GM06990 (cell line): ENCODE results near the gene AFF2.

Experiments used
- DNase-seq: peaks from one replicate; pipeline ENCODE4 v3.0.0-alpha.2; 2011; ENCODE audit not compliant: insufficient read length; ENCODE audit errors: extremely low read depth
- H3K27me3 ChIP-seq: replicated peaks from 2 replicates; pipeline ENCODE4 v1.6.0; 2011; ENCODE audit warnings: low read length; ENCODE audit not compliant: control insufficient read depth, insufficient read depth
- H3K36me3 ChIP-seq: 2 replicates; pipeline ENCODE4 v1.5.1; 2011; ENCODE audit warnings: low read length; ENCODE audit not compliant: control insufficient read depth, insufficient read depth
- H3K4me3 ChIP-seq: replicated peaks from 2 replicates; pipeline ENCODE4 v1.5.1; 2011; ENCODE audit warnings: low read depth, mild to moderate bottlenecking, control low read depth, low read length
- TF ChIP-seq, protein P1 (sequence below): IDR thresholded peaks from 2 replicates; pipeline ENCODE4 v1.5.1; 2011; ENCODE audit warnings: low read length, control low read depth, mild to moderate bottlenecking, inconsistent platforms; ENCODE audit not compliant: insufficient read depth, poor library complexity, severe bottlenecking

AFF2 gene

DNA sequence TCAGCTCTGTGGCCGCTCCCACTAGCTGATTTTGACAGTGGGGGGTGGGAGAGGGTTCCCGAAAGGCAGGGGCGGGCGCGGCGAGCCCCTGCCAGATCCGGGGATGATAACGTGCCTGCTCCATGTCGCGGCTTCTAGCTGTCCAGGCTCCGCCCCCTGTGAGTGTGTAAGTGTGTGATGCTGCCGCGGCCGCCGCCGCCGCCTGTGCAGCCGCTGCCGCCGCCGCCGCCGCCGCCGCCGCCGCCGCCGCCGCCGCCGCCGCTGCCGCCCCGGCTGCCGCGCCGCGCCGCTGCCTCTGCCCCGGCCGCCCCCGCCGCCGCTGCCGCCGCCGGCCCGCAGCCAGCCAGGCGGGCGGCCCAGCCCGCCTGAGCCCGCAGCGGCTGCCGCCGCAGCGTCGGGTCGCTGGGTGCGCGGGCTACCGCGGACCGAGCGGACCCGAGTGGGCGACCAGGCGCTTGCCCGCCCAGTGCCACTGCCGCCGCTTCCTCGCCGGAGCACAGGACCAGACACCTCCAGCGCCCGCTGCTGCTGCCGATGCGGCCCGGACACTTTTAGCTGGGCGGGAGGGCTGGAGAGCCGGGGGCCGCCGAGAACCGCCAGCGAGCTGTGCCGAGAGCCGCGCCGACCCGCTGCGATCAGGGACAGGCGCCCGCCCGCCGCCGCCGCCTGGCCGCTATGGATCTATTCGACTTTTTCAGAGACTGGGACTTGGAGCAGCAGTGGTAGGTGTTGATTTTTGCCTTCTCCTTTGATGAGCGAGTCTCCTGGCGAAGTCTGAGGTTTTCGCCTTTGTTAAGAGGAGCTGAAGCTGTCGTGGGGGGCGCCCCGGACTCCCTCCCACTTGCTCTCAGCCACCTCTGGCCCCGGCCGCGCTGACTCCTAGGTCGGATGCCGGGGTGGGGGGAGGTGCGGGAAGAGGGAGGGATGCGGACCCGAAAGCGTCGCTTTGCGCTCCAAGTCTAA lies at the start of gene AFF2:
Gene AFF2, plus strand, starts transcription at position 195 of the 963 bp plus-strand sequence. Its CDS starts 481 bp downstream, at position 676.
- Histone ChIP-seq H3K27me3 (no peaks in the 10 kb centered on the region; the same call in 1 of the 2 replicates), H3K36me3 (no peaks in the 10 kb centered on the region), H3K4me3 (peak within 1 kb of the TSS; percentile 17; the same call in 1 of the 2 replicates)
- TF ChIP-seq, protein P1, sequence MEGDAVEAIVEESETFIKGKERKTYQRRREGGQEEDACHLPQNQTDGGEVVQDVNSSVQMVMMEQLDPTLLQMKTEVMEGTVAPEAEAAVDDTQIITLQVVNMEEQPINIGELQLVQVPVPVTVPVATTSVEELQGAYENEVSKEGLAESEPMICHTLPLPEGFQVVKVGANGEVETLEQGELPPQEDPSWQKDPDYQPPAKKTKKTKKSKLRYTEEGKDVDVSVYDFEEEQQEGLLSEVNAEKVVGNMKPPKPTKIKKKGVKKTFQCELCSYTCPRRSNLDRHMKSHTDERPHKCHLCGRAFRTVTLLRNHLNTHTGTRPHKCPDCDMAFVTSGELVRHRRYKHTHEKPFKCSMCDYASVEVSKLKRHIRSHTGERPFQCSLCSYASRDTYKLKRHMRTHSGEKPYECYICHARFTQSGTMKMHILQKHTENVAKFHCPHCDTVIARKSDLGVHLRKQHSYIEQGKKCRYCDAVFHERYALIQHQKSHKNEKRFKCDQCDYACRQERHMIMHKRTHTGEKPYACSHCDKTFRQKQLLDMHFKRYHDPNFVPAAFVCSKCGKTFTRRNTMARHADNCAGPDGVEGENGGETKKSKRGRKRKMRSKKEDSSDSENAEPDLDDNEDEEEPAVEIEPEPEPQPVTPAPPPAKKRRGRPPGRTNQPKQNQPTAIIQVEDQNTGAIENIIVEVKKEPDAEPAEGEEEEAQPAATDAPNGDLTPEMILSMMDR, result no peak
- peak; percentile 13 for DNase-seq

DNA sequence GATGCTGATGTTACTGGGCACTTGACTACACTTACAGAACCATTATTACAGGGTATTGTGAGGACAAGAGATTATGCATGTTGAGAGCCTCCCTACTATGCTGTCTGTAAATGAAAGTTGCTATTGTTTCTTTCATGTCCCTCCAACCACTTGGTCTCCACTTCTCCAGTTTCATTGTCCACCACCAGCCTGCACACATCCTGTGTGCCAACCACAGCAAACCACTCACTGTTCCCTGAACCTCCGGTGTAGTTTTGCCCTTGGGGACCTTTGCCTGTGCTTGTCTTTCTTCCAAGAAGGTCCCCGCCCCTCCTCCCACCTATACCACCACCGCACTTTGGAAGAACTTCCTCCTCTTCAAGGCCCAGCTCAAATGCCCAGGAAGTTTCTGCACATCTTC lies 43.1 kb upstream of the AFF2 start:
- no peaks in the 10 kb centered on the region for H3K36me3 ChIP-seq
- H3K4me3 ChIP-seq, result no peak overlapping the region
- TF ChIP-seq, protein P1, result no peak
- no peak for DNase-seq
- no peaks in the 10 kb centered on the region for H3K27me3 ChIP-seq

DNA sequence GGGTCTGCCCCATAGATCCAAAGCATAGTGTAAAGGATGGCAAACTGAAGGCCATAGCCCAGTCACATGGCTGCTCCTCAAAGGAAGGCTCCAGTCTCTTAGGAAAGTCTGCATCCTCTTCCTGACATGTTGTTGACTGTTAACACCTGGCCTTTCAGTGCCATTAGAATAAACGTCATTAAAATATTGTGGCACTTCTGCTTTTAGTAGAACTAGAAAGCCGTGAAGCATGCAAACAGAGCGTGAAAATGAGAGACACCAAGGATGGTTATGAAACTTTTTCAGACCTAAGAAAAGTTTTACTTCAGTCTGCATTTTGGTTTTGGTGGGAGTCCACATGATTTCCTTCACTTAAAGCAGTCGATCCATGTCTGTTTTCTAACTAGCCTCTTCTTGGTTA lies 41.1 kb upstream of the AFF2 start:
- no peak overlapping the region for H3K4me3 ChIP-seq
- DNase-seq, result peak; percentile 36
- TF ChIP-seq, protein P1, result no peak
- H3K27me3 ChIP-seq, result no peaks in the 10 kb centered on the region
- H3K36me3 ChIP-seq, result no peaks in the 10 kb centered on the region

DNA sequence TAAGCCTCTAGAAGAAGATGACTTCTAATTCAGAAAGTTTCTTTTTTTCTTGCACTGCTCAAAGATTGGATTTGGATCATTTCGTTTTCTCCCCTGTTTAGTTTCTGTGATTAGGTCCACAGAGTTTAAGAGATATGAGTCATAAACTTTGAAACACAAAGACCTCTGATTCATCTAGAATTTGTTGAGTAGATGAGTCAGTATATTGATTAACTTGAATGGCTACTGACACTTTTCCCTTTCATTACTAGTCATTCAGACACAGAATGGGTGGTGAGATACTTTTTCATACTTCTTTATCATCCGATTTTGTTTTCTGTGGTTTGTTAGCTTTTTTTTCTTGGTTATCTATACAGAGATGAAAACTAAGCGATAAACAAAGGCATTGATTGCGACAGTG lies 34.1 kb upstream of the AFF2 start:
- TF ChIP-seq, protein P1, result no peak
- H3K36me3 ChIP-seq, result no peaks in the 10 kb centered on the region
- H3K4me3 ChIP-seq, result no peak overlapping the region
- H3K27me3 ChIP-seq, result no peaks in the 10 kb centered on the region
- peak; percentile 9 for DNase-seq

DNA sequence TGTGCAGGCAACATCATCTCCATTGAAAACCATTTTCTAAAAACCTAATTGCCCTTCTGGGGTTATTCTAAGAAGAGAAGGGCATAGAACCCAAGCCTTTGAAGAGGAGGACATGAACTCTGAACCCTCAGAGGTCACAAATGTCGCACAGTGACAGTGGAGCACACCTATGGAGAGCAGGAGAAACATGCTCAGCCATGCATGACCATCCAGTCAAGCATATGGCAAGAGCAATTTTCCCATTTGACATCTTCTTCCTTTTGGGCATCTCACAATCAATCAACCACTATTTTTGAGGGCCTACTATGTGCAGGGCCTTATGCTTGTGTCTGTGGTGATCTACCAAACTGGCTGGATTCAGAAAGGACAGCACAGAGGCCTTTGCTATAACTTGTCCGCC lies 30.1 kb upstream of the AFF2 start:
- Histone ChIP-seq H3K4me3 (no peak overlapping the region), H3K27me3 (no peaks in the 10 kb centered on the region), H3K36me3 (no peaks in the 10 kb centered on the region)
- no peak for DNase-seq
- TF ChIP-seq, protein P1, result no peak
